Right forelimb (tissue), 1 donor: ENCODE results near the gene PACS1.
"Not testable (repeated sequence)": the region's sequence is repeated elsewhere in the genome, so short reads cannot be mapped to it uniquely, and the experiment has no call there.

ENCODE experiments used
- DNase-seq: peaks from one replicate; pipeline ENCODE4 v3.0.0-alpha.2; 2018

The PACS1 gene

DNA sequence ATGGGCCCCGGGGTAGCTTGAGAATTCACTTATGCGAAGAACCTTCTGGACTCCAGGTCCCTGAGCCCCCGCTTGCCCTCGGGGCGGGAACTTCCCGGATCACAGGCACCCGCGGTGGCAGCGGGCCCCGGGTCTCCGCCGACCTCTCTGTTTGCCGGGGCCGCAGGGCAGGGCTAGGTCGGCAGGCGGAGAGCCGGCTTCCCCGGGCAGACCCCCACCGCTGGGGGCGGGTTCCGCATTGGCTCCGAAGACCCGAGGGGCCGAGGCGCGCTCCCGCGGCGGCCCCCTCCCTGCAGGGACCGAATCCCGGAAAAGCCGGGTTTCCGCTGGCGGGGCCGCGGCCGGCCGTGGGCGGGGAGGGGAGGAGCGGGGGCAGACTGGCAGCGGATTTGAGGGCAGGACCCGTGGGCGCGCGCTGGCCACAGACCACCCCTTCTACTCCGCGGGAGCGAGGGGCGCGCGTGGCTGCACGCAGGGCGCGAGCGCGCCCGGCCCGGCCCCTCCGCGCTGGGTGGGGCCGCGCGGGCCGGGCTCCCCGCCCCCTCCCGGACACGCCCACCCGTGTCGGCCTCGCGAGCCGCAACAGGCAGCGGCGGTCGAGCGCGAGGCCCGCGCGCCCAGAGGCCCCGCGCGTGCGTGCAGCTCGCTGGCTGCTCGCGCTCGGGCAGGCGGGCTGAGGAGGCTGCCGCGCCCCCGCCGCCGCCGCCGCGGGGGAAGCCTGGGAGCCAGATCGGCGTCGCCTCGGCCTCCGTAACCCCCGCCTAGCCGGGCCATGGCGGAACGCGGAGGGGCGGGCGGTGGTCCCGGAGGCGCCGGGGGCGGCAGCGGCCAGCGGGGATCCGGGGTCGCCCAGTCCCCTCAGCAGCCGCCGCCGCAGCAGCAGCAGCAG lies at the start of gene PACS1:
Gene PACS1, plus strand, starts transcription at position 558 of the 889 bp plus-strand sequence. Its CDS starts 215 bp downstream, at position 773.
- peak; percentile 91 for DNase-seq

DNA sequence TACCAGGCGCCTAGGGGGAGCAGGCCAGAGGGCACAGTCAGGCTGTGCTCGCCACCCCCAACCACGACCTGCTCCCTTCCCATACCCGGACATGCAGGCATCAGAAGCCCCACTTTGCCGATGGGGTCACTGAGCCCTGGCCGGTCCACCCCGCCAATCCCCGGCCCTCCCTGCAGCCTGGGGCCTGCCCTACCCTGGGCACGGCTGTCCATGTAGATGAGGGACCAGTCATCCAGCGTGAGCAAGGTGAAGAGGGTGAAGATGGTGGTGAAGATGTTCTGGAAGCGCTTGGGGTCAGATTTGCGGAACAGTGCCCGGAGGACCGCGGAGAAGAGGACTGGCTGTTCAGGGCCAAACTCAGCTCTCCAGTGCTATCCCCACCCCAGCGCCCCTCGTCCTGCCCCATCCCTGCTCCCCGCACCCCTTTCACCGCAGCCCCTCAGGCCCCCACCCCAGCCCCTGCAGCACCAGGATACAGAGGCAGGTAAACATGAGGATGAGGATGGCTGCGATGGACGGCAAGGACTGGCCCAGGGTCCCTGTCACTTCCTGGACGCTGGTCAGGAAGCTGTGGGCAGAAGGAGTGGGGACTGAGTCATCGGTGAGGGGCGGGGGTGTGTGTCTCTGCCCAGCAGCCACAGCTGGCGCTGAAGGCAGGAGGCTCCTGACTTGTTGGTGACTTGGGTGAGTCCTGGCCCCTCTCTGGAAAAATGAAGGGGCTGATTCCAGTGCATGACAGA lies 49.3 kb upstream of the PACS1 start:
- DNase-seq: no peak

DNA sequence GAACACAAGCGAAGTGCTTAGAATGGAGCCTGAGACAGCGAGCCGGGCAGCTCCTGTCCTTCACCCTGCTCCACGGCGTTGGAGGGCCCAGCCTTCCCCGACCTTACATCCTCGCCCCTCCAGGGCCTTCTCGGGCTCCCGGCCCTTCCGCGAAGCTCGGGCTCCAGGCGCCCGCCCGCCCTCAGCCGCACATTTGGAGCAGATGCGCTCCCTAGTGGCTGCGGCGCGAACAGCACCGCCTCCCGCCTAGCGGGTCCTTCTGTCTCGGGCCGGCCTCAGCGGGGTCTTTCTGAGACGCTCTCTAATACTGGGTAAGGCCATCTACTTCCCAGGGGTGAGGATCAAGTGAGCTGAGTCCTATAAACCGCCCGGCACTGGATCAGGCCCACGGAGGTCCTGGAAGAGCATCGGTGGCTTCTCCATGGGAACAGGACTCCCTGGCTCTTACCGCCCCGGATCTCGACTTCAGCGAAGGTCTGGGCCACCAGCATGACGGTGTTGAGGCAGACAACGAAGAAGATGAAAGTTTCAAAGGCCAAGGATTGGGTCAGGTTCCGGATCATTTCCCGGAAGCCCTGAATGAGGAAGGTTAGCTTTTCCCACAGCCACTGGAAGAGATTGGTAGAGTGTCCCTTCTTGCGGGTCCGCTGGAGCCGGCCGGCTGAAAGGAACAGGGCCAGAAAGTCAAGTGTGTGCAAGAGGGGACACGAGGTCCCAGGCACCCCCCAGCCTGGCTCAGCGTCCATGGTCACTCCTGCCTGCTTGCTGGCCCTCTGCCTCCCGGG lies 47.5 kb upstream of the PACS1 start:
- DNase-seq: peak; percentile 81

DNA sequence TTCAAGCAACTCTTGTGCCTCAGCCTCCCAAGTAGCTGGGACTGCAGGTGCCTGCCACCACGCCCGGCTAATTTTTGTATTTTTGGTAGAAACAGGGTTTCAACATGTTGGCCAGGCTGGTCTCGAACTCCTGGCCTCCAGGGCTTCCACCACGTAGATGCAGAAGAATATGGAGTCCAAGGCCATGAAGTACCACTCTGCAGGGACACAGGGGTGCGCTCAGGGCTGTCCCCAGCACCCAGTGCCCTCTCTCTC lies 47.0 kb upstream of the PACS1 start:
- not testable (repeated sequence) for DNase-seq

DNA sequence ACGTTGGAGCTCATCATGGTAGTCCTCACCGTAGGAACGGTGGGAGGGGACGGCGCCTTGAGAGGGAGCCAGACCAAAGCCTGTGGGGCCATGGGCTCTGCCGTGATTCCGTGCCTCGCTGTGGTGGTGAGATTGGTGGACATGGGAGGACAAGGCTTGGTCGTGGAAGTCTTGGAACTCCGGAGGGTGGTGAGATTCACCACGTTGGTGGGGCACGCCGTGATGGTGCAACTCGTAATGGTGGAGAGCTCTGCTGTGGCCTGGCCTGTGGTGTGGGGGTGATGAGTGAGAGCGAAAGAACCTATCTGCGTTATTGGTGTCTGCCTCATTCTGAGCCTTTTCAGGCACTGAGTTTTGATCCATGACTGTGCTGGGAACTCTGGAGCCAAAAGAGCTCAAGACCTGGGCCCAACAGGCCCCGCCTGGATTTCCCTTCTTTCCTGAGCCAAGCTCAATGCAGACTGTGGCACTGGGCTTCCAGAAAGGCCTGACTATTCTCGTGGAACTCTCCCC lies 44.0 kb upstream of the PACS1 start, which contains the start of gene CATSPER1:
Gene CATSPER1, minus strand, starts transcription at position 463 of the 513 bp plus-strand sequence. Its CDS starts 100 bp downstream, at position 363.
- no peak for DNase-seq

DNA sequence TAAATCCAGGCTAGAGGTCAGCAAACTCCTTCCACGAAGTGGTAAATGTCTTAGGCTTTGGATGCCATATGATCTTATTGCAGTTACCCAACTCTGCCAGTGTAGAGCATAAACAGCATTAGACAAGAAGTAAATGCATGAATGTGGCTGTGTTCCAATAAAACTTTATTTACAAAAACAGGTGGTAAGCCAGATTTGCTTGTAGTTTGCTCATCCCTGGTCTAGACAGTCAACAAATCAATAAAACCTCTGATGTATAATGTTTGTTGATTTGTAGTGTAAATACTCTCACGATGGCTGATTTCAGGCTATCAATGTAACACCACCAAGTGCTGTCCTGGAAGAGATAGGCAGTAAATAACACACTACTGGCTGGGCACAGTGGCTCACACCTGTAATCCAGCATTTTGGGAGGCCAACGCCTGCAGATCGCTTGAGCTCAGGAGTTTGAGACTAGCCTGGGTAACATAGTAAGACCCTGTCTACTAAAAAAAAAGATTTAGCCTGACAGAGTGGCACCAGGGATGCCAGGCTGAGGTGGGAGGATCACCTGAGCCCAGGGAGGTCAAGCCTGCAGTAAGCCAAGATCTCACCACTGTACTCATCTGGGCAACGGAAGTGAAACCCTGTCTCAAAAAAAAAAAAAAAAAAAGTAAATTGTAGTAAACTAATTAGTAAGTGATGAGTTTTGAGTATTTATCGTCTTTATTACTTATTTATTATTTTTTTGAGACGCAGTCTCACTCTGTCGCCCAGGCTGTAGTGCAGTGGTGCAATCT lies 36.9 kb upstream of the PACS1 start:
- DNase-seq: no peak

DNA sequence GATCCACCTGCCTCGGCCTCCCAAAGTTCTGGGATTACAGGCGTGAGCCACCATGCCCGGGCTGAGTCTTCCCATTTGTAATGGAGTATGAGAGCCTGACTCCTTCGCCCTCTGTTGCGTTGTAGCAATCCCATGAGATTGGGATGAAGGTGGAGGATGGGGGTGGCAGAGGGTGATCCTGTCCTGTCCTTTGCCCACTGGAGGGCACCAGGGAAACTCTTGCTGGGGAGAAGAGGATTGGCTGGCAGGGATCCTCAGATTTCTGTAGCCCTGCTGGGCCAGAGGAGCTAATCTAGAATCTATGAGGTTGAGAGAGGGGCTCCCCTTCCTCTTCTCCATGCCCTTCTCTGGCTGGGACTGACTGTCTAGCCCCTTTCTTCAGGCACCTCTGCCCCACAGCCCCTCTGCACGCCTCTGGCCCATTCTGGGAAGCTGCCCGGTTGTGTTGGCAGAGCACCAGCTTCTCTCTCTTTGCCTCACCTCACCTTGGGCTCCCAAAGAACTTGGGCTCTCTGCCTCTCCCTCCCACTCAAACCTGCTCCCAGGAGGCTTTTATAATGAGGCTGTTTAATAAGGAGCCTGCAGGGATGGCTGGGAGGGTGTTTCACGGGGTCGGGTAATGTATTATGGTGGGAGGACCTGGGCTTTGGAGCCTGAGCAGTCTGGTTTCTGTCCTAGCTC lies 34.3 kb upstream of the PACS1 start:
- no peak for DNase-seq

DNA sequence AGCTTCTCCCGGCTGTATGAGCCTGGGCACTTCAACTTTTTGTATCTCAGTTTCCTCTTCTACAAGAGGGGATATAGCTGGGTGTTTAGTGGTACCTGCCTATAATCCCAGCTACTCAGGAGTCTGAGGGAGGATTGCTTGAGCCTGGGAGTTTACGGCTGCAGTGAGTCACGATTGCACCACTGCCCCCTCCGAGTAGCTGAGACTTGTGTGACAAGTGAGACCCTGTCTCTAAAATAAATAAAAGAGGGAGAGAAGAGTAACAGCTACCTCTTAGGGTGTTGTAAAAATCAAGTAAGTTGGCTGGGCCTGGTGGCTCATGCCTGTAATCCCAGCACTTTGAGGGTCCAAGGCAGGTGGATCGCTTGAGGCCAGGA lies 33.8 kb upstream of the PACS1 start:
- DNase-seq: no peak

DNA sequence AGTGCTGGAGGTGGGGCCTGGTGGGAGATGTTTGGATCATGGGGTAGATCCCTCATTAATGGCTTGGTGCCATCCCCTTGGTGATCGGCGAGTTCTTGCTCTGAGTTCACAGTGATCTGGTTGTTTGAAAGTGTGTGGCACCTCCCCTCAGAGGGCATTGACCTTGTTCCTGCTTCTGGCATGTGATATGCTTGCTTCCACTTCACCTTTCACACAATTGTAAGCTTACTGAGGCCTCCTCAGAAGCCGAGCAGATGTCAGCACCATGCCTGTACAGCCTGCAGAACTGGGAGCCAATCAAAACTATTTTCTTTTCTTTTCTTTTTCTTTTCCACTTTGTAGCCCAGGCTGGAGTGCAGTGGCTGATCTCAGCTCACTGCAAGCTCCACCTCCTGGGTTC lies 32.7 kb upstream of the PACS1 start:
- no peak for DNase-seq

DNA sequence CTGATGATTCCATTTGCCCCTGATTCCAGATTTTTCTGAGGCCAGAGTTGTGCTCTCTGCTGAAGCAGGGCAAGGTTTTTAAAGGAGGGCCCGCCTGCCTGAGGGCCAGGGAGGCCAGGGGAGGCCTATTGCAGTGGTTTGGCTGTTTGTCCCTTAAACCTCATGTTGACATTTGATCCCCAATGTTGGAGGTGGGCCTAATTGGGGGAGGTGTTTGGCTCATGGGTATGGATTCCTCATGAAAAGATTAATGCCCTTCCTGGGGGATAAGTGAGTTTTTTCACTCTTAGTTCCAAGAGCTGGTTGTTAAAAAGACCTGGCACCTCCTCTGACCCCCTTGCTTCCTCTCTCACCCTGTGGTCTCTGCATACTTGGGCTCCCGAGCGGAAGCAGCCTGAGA lies 30.3 kb upstream of the PACS1 start:
- DNase-seq: no peak

DNA sequence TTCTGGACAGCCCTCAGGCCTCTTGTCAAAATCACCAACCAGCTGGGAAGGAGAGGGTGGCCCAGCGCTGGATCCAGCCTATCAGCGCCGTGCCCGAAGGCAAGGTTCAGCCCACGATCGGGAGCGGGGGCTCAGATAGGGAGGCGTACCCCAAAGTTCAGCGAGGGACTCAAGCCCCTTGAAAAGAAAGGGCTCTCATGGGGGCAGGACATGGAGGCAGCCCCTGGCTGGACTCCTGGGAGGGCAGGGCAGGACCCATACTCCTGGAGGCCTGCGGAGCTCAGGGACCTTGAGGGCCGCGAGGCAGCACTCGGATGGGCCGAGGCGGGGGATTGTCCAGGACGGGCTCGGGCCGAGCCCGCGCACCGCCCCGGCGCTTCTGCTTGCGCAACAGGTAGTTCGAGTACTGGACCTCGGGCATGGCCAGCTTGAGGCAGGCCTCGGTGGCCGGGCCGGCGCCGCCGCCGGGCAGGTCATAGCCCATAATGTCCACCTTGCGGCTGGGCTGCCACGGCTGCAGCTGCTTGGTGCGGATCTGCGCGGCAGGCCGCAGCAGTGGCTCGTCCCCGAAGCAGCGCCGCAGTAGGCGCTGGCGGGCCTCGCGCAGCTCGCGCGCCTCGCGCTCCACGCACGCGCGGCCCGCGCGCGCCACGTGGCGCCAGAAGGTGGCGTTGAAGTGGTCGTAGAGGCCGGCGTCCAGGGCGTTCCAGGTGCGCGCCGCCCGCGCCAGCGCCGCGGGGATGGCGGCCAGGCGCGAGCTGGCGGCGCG lies 27.7 kb upstream of the PACS1 start:
- DNase-seq: no peak

DNA sequence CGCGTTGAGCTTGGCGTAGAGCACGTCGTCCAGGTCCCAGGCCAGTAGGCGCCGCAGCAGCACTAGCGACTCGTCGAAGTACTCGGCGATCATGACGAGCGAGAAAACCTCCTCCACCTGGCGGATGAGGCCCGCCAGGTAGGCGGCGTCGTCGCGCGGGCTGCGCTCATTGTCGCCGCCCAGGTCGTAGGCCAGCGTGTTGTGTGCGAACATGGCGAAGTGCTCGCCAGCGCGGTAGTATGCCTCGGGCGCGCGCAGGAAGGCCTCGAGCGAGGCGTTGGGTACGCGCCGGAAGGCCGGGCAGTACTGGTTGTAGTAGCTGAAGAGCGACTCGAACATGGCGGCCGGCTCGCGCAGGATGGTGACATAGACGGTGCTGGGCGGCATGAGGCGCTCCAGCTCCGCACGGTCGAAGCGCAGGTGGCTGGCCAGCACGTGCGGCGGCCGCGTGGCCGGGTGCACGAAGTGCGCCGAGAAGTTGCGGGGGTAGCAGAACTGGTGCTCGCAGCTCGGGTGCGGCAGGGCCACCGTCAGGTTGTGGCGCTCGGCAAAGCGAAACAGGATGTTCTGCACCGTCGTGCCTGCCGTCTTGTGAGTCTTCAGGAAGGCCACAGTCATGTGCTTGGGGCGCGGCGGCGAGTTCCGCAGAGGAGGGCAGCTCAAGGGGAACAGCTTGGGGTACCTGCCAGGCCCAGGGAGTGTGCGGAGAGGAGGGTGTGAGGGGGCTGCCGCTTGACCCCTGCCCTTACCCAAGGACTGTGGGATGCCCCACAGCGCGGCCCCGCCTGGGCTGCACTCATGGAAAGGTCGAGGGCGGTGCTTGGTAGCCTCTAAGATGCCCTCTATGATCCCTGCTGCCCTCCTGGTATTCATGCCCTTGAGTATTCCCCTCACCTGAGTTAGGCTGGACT lies 26.8 kb upstream of the PACS1 start:
- no peak for DNase-seq

DNA sequence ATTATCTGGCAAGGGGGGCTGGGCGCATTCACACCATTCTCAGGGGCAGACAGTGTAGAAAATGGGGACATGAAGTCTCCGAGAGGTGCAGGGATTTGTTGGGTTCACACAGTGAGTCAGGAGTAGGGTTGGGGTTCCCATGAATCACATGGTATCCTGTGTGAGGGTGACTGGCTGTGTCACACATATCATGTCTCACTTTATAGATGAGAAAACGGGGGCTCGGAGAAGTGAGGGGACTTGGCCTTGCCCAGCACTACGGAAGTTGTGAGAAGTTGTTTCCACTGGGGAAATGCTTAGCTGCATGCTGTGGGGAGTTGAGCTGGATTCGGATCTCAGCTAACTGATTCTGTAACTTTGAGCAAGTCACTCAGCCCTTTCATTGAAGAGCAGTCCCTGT lies 25.3 kb upstream of the PACS1 start:
- no peak for DNase-seq

DNA sequence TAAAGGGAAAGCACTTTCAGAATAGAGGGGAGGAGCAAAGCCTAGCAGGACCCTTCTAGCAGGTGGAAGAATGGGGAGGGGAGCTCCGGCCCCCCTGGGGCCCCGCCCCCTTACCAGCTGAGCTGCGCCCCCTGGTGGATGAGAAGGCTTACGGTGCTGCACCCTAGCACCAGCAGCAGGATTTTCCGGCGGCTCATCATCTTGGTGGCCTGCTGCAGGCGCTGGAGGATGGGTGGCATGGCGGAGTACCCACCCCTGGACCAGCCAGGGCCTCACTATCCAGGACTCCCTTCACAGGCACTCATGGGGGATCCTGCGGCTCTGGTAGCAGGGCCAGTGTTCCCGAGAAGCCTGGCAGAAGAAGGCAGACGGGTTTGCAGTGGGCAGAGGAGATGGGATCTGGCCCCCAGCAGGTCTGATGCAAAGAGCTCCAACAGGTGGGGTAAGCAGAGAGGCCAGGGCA lies 24.9 kb upstream of the PACS1 start:
- peak; percentile 81 for DNase-seq

DNA sequence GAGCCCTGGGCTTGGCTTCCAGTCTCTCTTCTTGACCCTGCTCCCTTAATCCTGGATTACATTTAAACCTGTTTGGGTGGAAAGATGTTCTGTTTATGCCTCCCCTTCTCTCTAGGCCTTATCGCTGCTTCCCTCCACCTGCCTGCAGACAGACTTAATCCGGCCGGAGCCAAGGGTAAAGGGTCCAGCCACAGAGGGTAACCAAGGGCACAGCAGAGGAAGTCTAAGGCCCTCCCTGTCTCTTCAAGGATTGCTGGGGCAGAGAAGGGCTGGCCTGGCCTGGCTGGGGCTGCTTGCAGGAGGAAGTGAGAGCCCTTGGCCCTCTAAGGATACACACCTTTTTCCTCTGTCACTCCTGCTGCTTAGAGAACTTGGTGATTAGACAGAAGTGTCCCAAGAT lies 23.2 kb upstream of the PACS1 start:
- DNase-seq: no peak

DNA sequence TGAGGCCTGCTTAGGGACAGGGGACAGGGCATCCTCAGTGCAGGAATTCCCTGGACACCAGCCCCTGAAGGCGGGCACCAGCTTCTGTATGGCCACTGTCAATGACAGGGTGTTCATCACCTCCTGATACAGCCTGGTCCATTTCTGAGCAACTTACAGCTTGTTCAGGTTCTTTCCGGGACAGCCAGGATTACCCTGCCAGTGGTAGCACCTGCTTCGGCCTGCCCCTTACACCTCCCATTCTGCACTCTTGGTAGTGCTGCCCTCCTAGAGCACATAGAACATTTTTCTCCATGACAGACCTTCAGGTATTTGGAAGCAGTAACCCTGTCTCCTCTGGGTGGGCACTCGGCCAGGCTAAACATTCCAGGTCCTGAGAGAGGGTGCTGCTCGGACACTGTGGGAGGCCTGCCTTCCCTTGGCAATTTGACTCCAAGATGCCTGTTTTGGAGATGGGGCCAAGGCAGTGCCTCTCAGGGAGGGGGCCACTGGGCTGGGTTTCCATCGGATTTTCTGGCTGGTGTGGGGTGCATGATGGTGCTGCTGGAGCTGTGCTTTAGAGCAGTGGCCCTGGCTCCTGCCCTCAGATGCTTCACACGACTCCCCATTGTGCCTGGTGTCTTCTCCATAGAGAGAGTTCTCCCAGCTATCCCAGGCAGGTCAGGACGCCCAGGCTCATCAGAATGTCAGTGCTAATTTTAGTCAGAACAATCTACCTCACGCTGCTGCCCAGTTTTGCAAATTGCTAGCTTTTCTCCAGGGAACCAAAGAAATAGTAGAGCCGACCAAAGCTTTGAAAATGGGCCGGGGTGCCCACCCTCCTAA lies 22.3 kb upstream of the PACS1 start:
- no peak for DNase-seq

DNA sequence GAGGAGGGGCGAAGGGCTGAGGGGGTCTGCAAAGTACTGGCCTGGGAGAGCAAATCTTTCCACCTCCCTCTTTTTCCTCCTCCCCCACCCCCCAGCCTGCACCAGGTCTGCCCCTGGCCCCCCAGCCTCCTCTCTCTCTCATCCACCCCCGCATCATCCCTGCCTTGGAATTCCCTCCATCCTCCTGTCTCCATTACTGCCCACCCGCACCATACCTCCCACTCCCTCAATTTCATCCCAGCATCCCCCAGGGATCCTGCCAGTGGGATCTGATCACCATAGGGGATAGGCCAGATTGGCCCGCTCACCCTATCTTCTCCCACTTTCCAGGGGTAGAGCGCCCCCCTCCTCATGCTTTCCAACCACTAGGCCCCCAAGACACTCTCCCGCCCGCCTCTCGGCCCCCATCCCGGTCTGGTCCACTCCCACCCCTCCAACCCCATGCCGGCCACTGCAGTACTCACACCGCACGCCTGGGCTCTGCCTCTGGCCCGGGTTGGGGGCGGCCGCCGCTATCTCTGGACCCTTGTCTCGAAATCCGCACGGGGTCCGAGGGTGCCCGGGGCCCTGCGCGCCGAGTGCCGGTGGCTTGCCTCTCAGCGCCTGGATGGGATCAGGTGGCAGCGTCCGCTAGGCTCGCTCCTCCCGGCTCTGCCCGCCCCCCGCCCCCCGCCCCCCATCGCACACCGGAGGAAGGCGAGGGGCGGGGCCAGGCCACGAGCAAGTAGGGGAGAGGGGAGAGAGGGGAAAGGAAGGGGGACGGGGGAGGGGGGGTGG lies 21.3 kb upstream of the PACS1 start, which contains the start of gene GAL3ST3:
Gene GAL3ST3, minus strand, starts transcription at position 615 of the 777 bp plus-strand sequence. CDS start 3,746 bp downstream, outside the sequence.
- DNase-seq: no peak
